H9 (cell line): ENCODE measurements around the gene TOR1AIP1. TPM values are rescaled to one million over a fixed set of nuclear protein-coding genes. Genes with fewer than 3 reads are reported as not detected.

Experiments used
- DNase-seq: peaks from one replicate; pipeline ENCODE4 v3.0.0-alpha.2; 2017
- H2AFZ ChIP-seq: one replicate; pipeline ENCODE4 v1.6.1; 2013; ENCODE audit warnings: mild to moderate bottlenecking, low read length, control low read depth, moderate library complexity
- H2AK5ac ChIP-seq: 2 replicates; pipeline ENCODE4 v1.6.1; 2013; ENCODE audit warnings: low read length, control low read depth, mixed read lengths; ENCODE audit not compliant: insufficient read length
- H2BK120ac ChIP-seq: one replicate; pipeline ENCODE4 v1.6.1; 2013; ENCODE audit warnings: low read depth, mild to moderate bottlenecking, low read length, control low read depth, inconsistent platforms; ENCODE audit not compliant: poor library complexity, severe bottlenecking
- H2BK12ac ChIP-seq: 2 replicates; pipeline ENCODE4 v1.6.1; 2013; ENCODE audit warnings: low read length, control low read depth, mixed read lengths, low read depth; ENCODE audit not compliant: insufficient read length
- H2BK15ac ChIP-seq: 2 replicates; pipeline ENCODE4 v1.6.1; 2013; ENCODE audit warnings: low read depth, low read length, control low read depth
- H2BK20ac ChIP-seq: one replicate; pipeline ENCODE4 v1.6.1; 2013; ENCODE audit warnings: low read depth, mild to moderate bottlenecking, low read length, control low read depth, inconsistent platforms; ENCODE audit not compliant: poor library complexity, severe bottlenecking
- H2BK5ac ChIP-seq: 2 replicates; pipeline ENCODE4 v1.6.1; 2013; ENCODE audit warnings: low read length, control low read depth, mixed read lengths; ENCODE audit not compliant: insufficient read length
- H3K14ac ChIP-seq: 2 replicates; pipeline ENCODE4 v1.6.1; 2013; ENCODE audit warnings: low read length, control low read depth; ENCODE audit not compliant: insufficient read depth
- H3K18ac ChIP-seq: 2 replicates; pipeline ENCODE4 v1.6.1; 2013; ENCODE audit warnings: low read depth, mild to moderate bottlenecking, mixed read lengths, low read length, control low read depth; ENCODE audit not compliant: insufficient read length
- H3K23ac ChIP-seq: 2 replicates; pipeline ENCODE4 v1.6.1; 2013; ENCODE audit warnings: low read length, control low read depth, mixed read lengths, low read depth; ENCODE audit not compliant: insufficient read length
- H3K23me2 ChIP-seq: 2 replicates; pipeline ENCODE4 v1.6.1; 2013; ENCODE audit warnings: low read depth, mild to moderate bottlenecking, mixed read lengths, low read length, control low read depth; ENCODE audit not compliant: insufficient read length, poor library complexity, severe bottlenecking
- H3K27ac ChIP-seq: 2 replicates; pipeline ENCODE4 v1.5.1; 2013; ENCODE audit warnings: low read length, control low read depth, mixed read lengths, low read depth; ENCODE audit not compliant: insufficient read length
- H3K27me3 ChIP-seq: 2 replicates; pipeline ENCODE4 v1.6.1; 2013; ENCODE audit warnings: low read length, control low read depth, inconsistent platforms; ENCODE audit not compliant: insufficient read depth
- H3K4ac ChIP-seq: 2 replicates; pipeline ENCODE4 v1.6.1; 2013; ENCODE audit warnings: low read depth, mild to moderate bottlenecking, control low read depth, inconsistent platforms, low read length, moderate library complexity
- H3K4me1 ChIP-seq: 2 replicates; pipeline ENCODE4 v1.6.1; 2013; ENCODE audit warnings: low read length, control low read depth, inconsistent platforms; ENCODE audit not compliant: insufficient read depth
- H3K4me2 ChIP-seq: 2 replicates; pipeline ENCODE4 v1.6.1; 2013; ENCODE audit warnings: low read length, control low read depth, mixed read lengths; ENCODE audit not compliant: insufficient read length, insufficient read depth
- H3K56ac ChIP-seq: 2 replicates; pipeline ENCODE4 v1.6.1; 2013; ENCODE audit warnings: low read depth, mild to moderate bottlenecking, mixed read lengths, low read length, control low read depth; ENCODE audit not compliant: insufficient read length
- H3K79me1 ChIP-seq: 2 replicates; pipeline ENCODE4 v1.6.1; 2013; ENCODE audit warnings: low read depth, mild to moderate bottlenecking, moderate library complexity, low read length, control low read depth, inconsistent platforms; ENCODE audit not compliant: insufficient read depth, poor library complexity, severe bottlenecking
- H3K79me2 ChIP-seq: 2 replicates; pipeline ENCODE4 v1.6.1; 2013; ENCODE audit warnings: low read length, control low read depth, inconsistent platforms; ENCODE audit not compliant: insufficient read depth
- H3K9ac ChIP-seq: 2 replicates; pipeline ENCODE4 v1.6.1; 2013; ENCODE audit warnings: low read length, control low read depth, mixed read lengths; ENCODE audit not compliant: insufficient read length; ENCODE audit errors: extremely low read depth
- H3K9me3 ChIP-seq: one replicate; pipeline ENCODE4 v1.6.1; 2013; ENCODE audit warnings: low read depth, low read length, inconsistent platforms; ENCODE audit not compliant: control insufficient read depth
- H3T11ph ChIP-seq: one replicate; pipeline ENCODE4 v1.6.1; 2013; ENCODE audit warnings: mild to moderate bottlenecking, low read length, control low read depth, inconsistent platforms
- H4K20me1 ChIP-seq: one replicate; pipeline ENCODE4 v1.6.1; 2013; ENCODE audit not compliant: control insufficient read depth, insufficient read length, insufficient read depth
- H4K5ac ChIP-seq: 2 replicates; pipeline ENCODE4 v1.6.1; 2013; ENCODE audit warnings: low read depth, mild to moderate bottlenecking, mixed read lengths, low read length, control low read depth; ENCODE audit not compliant: insufficient read length
- H4K8ac ChIP-seq: replicated peaks from 2 replicates; pipeline ENCODE4 v1.6.1; 2013; ENCODE audit warnings: low read length, control low read depth, mixed read lengths, low read depth; ENCODE audit not compliant: insufficient read length
- H4K91ac ChIP-seq: 2 replicates; pipeline ENCODE4 v1.6.1; 2013; ENCODE audit warnings: low read depth, mild to moderate bottlenecking, moderate library complexity, mixed read lengths, low read length, control low read depth; ENCODE audit not compliant: insufficient read length
- H3K27ac Mint-ChIP-seq, 3 experiments: 2 replicates in 2 of 3; 3 replicates in 1 of 3; pipeline ENCODE4 v1.8.0; 2020 to 2021; ENCODE audit warnings: mixed read lengths in 3 of 3, mild to moderate bottlenecking in 1 of 3, moderate library complexity in 1 of 3
- H3K27me3 Mint-ChIP-seq: 2 replicates; pipeline ENCODE4 v1.8.0; 2021; ENCODE audit warnings: low read depth, mild to moderate bottlenecking, moderate library complexity, mixed read lengths
- H3K36me3 Mint-ChIP-seq, 3 experiments: 2 replicates in 2 of 3; 3 replicates in 1 of 3; pipeline ENCODE4 v1.8.0; 2020 to 2021; ENCODE audit warnings: low read depth in 3 of 3, mixed read lengths in 3 of 3; ENCODE audit not compliant: insufficient read depth in 1 of 3
- H3K4me1 Mint-ChIP-seq, 2 experiments: 2 replicates each; pipeline ENCODE4 v1.8.0; 2020; ENCODE audit warnings: mixed read lengths in 2 of 2
- H3K4me3 Mint-ChIP-seq, 2 experiments: 2 replicates in 1 of 2; 3 replicates in 1 of 2; pipeline ENCODE4 v1.8.0; 2020 to 2021; ENCODE audit warnings: mild to moderate bottlenecking in 2 of 2, mixed read lengths in 2 of 2, moderate library complexity in 1 of 2
- H3K9me3 Mint-ChIP-seq, 2 experiments: 2 replicates in 1 of 2; 3 replicates in 1 of 2; pipeline ENCODE4 v1.8.0; 2020; ENCODE audit warnings: mild to moderate bottlenecking in 2 of 2, mixed read lengths in 2 of 2, moderate library complexity in 1 of 2
- WGBS: extraction: QIAGEN DNeasy Blood & Tissue Kit; methylation state at CpG from one replicate; pipeline ENCODE4 v1.1.7; 2013; ENCODE audit warnings: missing lambda C conversion rate, low lambda C conversion rate, mixed read lengths; ENCODE audit not compliant: insufficient read length; ENCODE audit errors: extremely low coverage; 5-methylcytosine and 5-hydroxymethylcytosine counted together
- total RNA-seq: library from RNA; stranded (reverse); gene quantifications from 2 replicates; pipeline ENCODE4 v1.2.1, GENCODE V29; 2021
- TF ChIP-seq, protein P1 (sequence below): fragments of 200-600 bp; sonication (generic); conservative IDR thresholded peaks from 3 replicates; pipeline ENCODE4 v1.8.0; 2021; ENCODE audit warnings: antibody characterized with exemption, mild to moderate bottlenecking

Gene TOR1AIP1
- total RNA-seq, 1 experiment from 2014 or later, result 25.5 TPM

DNA sequence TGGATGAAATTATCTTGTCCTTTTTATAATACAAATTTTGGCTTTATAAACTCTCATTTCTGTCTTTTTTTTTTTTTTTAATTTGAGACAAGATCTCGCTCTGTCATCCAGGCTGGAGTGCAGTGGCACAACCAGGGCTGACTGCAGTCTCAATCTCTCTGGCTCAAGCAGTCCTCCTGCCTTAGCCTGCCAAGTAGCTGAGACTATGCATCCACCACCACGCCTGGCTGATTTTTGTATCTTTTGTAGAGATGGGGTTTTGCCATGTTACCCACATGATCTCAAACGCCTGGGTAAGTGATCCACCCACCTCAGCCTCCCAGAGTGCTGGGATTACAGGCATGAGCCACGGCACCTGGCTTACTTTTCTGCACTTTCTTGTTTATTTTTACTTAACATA, 7.5 kb downstream of the TOR1AIP1 start:
- no peak overlapping the region for H3K27ac ChIP-seq
- no peak overlapping the region for H4K91ac ChIP-seq
- H2AFZ ChIP-seq, result no peak overlapping the region
- H3K4me2 ChIP-seq, result no peak overlapping the region
- H3K9ac ChIP-seq, result no peak overlapping the region
- H2BK120ac ChIP-seq, result no peak overlapping the region
- no peak overlapping the region for H2BK15ac ChIP-seq
- H4K5ac ChIP-seq, result no peak overlapping the region
- Mint-ChIP-seq H3K4me1 (peaks cover 0 to under 1% of the 10 kb centered on the region in 2 experiments; a peak in 2 of 4 replicates), H3K4me3 (no peak overlapping the region), H3K36me3 (peaks cover 5 to 26% (median 11%) of the 10 kb centered on the region in 3 experiments; a peak in 6 of 7 replicates), H3K9me3 (no peaks in the 10 kb centered on the region), H3K27ac (no peak overlapping the region), H3K27me3 (no peaks in the 10 kb centered on the region)
- TF ChIP-seq, protein P1, sequence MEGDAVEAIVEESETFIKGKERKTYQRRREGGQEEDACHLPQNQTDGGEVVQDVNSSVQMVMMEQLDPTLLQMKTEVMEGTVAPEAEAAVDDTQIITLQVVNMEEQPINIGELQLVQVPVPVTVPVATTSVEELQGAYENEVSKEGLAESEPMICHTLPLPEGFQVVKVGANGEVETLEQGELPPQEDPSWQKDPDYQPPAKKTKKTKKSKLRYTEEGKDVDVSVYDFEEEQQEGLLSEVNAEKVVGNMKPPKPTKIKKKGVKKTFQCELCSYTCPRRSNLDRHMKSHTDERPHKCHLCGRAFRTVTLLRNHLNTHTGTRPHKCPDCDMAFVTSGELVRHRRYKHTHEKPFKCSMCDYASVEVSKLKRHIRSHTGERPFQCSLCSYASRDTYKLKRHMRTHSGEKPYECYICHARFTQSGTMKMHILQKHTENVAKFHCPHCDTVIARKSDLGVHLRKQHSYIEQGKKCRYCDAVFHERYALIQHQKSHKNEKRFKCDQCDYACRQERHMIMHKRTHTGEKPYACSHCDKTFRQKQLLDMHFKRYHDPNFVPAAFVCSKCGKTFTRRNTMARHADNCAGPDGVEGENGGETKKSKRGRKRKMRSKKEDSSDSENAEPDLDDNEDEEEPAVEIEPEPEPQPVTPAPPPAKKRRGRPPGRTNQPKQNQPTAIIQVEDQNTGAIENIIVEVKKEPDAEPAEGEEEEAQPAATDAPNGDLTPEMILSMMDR, result no peak
- no peaks in the 10 kb centered on the region for H3K27me3 ChIP-seq
- H3K4ac ChIP-seq, result no peak overlapping the region
- no peaks in the 10 kb centered on the region for H3K9me3 ChIP-seq
- H3K23ac ChIP-seq, result no peak overlapping the region
- no peak overlapping the region for H3K14ac ChIP-seq
- no peak for DNase-seq
- no peak overlapping the region for H2BK12ac ChIP-seq
- no peak overlapping the region for H2BK5ac ChIP-seq
- H3K23me2 ChIP-seq, result no peaks in the 10 kb centered on the region
- H3K79me2 ChIP-seq, result 0 out of 2 replicates have a peak, but pooled peaks cover 1% of the 10 kb centered on the region
- H3K56ac ChIP-seq, result no peak overlapping the region
- WGBS, result no CpG with 5 or more reads among the region's 4 CpGs
- no peaks in the 10 kb centered on the region for H4K20me1 ChIP-seq
- H2BK20ac ChIP-seq, result no peak overlapping the region
- H3K79me1 ChIP-seq, result no peaks in the 10 kb centered on the region
- H3K4me1 ChIP-seq, result no peaks in the 10 kb centered on the region
- H3K18ac ChIP-seq, result no peak overlapping the region
- no peak overlapping the region for H4K8ac ChIP-seq
- no peak overlapping the region for H3T11ph ChIP-seq
- no peak overlapping the region for H2AK5ac ChIP-seq
